Hippocampal formation (tissue), 2 donors: ENCODE measurements around the gene TRIM71.
"Not testable (repeated sequence)": the region's sequence is repeated elsewhere in the genome, so short reads cannot be mapped to it uniquely, and the experiment has no call there.

Source experiments
- DNase-seq, 2 donors: peaks; one replicate each; lab custom pipeline; 2025; lab: John Stamatoyannopoulos, UW

The TRIM71 gene

DNA sequence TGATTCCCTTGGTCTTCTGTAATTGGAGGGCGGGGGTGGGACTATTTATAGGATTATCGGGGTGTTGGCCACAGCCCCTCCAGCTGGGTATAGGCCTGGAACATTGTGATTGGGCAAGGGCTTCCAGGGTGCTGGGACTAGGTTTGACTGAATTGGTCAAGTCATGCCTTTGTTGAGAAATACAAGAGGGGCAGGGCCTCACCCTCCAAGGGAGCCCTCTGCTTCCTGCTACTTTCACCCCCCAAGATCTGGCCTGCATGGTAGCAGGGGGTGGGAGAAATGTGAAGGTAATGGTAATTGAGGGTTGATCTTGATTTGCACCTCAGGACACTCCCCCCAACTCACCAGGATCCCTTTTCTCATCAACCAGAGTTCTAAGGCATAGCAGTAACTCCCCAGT, 25.2 kb downstream of the TRIM71 start:
- no peak for DNase-seq

DNA sequence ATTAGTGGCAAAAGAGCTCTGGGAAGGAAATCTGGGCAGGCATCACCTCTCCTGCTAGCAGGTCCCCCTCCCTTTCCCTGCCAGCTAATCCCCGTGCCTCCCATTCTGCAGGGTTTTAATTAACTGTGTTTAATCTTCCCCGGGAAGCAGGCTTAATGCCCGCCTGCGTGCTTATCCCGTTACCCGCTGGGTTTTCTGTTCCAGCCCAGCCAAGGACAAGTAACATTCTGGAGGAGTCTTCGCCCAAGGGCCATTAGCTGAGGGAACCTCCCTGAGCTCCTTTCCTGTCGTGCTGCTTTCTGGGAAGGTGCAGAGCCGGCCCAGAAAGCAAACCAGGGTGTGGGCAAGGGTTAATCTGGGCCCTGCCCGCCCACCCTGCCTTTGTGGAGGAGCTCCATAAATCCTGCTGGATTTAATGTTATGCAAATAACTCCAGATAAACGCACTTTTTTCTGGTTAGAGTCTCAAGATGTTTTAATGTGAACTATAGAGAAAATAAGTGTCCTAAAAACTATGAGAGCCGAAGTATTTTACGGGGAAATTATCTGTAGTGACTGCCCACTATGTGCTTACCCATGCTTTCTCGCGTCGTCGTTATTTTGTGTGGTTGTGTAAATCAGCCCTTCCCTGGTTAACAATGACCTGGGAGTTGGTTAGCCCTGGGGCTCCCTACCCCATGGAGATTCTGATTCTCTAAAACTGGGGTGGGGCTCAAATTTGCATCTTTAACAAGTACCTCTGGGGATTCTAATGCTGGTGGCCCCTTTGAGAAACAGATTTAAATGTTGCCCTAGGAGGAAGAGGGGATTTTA, 25.9 kb downstream of the TRIM71 start:
- no peak for DNase-seq

DNA sequence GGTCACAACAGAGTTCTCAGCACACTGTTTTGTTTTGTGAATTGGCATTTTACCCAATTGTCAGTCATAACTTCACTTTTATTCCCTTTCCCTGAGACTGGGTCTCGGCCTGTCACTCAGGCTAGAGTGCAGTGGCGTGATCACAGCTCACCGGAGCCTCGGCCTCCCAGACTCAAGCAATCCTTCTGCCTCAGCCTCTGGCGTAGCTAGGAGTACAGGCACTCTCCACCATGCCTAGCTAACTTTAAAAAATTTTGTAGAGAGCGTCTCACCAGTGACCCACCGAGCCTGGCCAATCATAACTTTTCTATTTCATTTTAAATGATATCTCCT, 26.5 kb downstream of the TRIM71 start:
- DNase-seq = no peak

DNA sequence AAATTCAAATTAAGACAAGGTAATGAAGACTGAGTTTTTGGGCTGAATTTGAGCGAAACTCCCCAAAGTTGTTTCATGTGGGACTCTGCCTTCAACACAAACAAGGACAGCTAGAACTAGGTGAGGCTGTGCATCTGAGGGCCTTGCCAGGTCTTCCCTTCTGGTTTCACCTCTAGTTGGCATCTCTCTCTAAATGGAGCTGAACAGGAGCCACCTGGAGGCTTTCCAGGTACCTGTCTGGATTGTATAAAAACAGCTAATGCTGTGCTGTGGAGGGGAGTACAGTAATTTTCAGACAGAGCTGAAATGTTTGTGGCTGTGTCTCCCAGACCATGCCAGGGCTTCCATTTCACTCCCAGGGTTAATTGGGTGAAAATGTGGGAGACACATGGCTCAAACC, 27.1 kb downstream of the TRIM71 start:
- DNase-seq = no peak

DNA sequence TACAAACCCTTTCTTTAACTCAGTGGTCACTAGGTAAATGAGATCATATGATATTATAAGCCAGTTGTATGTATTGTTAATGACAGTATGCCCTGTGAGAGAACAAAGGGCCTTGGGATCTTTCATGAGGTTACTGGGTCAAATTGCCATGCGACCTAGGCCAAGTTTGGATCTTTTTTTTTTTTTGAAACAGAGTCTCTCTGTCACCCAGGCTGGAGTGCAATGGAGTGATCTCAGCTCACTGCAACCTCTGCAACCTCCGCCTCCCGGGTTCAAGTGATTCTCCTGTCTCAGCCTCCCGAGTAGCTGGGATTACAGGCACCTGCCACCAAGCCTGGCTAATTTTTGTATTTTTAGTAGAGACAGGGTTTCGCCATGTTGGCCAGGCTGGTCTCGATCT, 27.7 kb downstream of the TRIM71 start:
- not testable (repeated sequence) for DNase-seq

DNA sequence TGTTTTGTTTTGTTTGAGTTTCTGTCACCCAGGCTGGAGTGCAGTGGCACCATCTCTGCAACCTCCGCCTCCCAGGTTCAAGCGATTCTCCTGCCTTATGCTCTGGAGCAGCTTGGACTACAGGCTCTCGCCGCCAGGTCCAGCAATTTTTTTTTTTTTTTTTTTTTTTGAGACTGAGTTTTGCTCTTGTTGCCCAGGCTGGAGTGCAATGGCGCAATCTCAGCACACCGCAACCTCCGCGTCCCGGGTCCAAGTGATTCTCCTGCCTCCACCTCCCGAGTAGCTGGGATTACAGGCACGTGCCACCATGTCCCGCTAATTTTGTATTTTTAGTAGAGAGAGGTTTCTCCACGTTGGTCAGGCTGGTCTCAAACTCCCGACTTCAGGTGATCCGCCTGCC, 29.2 kb downstream of the TRIM71 start:
- not testable (repeated sequence) for DNase-seq

DNA sequence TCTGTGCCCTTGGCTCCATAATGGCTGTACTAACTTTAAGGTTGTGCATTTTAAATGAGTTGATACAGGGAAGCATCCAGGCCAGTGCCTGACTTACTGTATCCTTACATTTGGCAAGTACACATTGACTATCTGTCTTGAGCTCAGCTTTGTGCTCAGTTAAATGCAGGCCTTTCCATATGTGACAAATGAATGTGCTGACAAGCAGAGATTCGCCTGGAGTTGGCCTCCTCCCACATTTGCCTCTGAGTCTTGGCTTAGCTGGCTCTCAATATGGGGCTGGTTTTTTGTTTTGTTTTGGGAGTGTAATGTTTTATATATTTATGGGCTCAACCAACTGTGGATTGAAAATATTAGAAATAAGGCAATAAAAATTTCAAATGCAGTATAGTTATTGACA, 29.7 kb downstream of the TRIM71 start:
- DNase-seq = no peak

DNA sequence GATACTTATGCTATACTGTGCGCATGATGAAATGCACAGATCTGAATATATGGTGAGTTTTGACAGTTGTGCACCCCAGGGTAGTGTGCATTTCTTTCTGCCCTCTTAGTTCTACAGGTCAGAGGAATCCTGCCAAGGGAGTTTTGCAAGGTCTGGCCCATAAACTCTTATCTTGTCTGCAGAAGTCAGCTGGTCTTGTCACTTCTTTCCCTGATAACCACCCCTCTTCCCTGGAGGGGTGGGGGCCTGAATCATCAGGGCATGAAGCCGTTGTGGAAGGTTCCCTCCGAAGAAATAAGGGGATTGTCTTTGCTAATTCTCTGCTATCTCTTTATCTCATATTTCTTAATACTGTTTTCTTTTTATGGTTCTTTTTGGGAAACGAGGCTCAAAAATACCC, 30.4 kb downstream of the TRIM71 start:
- DNase-seq = no peak

DNA sequence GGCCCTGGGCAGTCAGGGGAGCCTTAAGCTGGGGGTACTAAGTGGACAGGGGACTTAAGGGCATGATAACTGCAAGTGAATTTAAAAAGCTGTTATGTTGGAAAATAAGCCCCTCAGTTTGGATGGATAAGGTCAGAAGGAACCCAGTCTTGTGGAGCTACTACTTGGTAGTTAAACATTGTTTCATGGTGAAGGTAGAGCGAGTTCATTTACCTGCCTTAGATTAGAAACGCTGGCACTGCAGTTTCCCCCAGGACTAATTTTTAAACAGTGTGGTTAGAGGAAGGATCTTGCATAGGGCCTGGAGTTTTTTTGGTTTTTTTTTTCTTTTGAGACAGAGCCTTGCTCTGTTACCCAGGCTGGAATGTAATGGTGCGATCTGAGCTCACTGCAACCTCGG, 31.2 kb downstream of the TRIM71 start:
- no peak for DNase-seq

DNA sequence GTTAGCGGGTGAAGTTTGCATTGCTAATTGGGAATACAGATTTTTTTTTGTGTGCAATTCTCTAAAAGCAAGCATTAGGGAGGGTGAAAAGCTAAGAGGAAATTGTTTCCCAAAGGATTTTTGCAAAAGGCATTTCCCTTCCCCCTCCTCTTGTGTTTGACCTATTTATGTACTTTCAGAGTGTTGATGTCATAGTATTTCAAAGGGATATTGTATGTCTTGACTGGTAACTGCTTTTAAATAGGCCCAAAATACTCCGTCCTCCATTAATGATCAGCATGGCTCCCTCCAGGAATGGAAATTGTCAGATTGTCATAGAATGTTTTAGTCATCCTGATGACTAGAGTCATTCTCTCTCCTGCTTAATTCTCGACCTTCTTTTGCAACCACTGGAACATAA, 32.4 kb downstream of the TRIM71 start:
- DNase-seq = no peak

DNA sequence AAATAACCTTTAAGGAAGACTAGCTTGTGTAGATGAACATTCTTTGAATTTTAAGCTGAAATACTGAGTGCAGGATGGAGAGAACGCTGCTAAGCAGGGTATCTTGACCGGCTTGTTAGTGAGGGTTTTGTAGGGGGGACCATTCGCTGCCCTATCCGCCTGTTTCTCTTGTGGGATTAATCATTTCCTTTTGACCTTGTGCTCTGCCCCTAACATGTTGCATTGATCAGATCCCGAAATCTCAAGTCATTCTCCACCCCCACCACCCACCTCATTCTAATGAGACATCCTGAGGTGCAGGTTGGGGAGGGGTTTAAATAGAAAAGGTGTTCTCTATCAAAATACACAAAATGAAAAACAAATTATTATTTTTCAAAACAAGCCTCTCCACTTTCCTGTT, 32.8 kb downstream of the TRIM71 start:
- DNase-seq = no peak

DNA sequence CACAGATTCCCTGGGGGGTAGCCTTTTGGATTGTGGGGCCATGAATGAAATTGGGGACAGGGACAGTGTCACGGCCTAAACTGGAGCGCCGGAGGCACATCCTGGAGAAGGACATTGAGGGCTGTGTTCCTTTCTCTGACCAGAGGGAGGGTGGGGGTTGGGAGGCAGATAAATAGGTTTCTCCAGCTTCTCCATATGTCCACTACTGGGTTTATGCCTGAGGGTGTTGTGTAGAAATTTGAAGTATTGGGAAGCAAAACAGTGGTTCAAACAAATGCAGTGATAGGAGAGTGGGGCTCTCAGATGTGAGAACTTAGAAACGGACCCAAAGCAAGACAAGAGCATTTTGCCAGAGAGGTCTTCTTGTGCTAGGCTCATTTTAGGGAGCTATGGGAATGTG, 34.3 kb downstream of the TRIM71 start:
- no peak for DNase-seq

DNA sequence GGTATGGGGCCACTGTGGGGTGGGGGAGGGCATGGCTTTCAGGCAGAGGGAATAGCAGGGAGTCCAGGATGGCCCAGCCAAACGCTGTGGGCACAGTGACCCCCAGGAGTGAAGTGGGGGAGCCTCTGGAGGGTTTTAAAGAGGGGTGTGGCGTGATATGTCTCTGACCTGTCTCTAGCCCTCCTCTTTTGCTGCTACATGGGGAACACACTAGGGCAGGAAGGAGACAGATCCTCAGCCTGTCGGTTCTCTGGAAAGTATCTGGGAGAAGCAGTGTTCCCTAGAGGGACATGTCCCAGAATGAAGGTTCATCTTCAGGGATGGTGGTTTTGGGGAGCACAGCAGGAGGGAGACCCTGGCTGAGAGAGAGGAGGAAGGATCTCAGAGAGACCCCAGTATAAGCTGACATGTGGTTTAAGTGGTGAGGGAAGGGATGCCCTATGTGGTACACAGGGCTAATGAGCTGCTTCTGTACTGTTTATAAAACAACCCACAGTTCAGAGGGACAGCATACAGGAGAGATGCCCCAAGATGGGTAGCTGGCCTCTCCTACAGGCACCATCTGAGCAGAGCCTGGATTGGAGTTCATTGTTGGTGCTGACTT, 37.7 kb downstream of the TRIM71 start:
- DNase-seq = no peak

DNA sequence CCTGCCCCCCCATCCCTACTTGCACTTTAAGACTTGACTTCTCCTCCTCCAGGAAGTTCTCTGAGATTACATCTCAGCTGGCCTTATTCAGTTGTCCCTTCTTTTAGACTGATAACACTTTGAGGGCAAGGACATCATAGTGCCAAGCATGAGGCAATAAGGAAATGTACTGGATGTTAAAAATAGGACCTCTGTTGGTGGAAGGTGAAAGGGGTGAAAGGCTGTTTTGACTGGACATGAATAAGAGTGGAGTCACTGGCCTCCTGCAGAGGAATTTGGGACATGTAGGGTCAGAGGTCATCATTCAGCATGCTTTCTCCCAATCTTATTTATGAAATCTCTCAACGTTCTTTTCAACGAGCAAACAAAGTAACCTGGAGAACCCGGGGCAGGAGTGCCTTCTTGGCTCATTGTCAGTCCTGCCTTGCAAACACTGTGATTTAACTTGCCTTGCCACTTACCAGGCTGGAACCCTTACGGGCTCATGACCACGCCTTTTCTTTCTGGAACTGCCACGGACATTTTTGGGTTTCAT, 38.6 kb downstream of the TRIM71 start:
- DNase-seq = no peak

DNA sequence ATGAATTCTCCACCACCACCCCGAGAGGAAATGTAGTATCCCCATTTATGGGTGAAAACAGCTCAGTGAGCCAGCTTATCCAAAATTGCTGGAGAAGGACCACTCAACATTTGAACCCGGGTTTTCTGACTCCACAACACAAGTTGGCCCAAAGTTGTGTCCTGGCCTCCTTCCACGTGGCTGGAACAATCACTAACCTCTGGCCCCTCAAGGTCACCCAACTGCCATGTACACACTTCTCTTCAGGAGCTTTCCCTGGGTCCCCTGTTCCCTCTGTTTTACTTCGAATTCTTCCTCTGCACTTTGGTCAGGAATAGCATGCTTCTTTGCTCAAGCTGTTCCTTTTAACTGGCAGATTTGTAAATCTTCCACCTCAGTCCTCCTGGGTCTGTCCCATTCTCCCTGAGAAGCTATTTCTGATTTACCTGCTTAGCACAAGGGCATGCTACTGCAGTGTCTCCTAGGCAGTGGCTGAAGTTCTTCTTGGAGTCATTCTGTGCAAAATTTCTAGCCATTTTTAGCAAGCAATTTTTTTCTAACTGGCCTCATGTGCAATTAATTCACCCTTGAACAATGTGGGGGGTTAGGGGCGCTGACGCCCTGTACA, 39.2 kb downstream of the TRIM71 start:
- DNase-seq = no peak

DNA sequence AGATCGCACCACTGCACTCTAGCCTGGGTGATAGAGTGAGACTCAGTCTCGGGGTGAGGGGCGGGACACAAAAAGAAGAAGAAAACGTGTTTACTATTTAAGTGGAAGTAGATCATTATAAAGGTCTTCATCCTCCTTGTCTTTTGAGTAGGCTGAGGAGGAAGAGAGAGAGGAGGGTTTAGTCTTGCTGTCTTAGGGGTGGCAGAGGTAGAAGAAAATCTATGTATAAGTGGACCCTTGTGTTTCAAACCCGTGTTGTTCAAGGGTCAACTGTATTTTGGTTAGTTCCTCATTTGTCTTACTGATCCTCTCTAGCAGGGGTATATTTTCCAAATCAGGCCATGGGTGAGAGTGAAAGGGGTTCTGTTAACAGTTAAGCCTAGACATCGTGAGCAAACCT, 40.1 kb downstream of the TRIM71 start:
- no peak for DNase-seq

DNA sequence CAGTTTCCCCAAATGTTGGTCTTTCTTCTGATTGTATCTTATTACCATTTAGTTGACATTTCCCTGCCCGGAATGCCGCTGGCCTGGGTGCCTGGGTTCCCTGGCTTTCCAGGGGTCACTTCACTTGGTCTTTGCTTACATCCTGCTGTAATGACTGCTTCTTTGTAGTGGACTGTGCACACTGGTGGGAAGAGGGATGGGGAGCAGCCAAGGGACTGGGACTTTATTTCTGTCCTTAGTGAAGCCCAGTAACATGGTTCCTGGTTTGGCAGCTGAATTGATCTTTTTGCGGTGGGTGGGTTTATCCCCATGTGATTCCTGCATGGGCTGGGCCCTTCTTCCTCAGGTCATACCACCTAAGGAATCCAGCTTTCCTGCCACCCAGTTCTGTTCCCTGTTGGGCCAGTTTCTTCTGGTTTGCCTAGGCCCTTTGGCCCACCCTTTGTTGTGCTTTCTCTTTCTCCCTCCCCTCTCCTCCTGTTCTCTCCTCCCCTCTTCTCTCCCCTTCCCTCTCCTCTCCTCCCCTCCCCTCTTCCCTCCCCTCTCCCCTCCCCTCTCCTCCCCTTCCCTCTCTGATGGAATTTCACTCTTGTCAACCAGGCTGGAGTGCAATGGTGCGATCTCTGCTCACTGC, 41.9 kb downstream of the TRIM71 start:
- no peak for DNase-seq

DNA sequence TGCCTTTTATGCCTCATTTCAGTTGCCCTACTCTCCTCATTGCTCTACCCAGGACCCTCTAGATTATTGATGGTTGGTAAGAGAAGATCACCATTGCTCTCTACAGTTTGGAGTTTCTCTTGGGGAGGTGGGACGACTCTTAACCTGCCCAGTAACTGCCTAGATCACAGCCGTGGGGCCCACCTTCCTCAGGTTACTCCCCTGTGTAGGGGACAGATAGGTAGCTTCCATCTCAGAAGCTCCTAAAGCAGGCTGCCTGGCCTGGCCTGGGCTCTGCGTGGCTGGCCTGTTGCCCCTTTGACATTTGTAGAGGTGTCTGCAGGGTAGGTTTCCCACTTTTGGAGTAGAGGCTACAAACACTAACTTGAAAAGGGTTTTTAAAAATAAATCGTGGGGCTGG, 42.7 kb downstream of the TRIM71 start:
- no peak for DNase-seq

DNA sequence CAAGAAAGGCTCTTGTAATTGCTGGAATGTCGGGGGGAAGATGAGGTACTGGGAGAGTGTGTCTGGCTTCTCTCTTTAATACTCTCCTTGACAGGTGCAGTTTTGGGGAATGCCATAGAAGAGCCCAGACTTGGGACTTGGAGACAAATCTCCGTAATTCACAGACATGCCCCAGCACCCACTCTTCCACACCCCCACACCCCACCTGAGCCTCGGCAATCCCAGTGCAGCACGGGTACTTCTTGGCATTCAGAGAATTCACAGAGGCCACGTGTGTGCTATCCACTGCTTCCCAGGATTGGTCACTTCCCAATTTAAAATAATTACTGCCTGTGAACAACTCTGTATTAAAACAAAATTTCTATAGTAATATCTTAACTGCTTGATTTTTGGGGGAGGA, 43.9 kb downstream of the TRIM71 start:
- DNase-seq = no peak

DNA sequence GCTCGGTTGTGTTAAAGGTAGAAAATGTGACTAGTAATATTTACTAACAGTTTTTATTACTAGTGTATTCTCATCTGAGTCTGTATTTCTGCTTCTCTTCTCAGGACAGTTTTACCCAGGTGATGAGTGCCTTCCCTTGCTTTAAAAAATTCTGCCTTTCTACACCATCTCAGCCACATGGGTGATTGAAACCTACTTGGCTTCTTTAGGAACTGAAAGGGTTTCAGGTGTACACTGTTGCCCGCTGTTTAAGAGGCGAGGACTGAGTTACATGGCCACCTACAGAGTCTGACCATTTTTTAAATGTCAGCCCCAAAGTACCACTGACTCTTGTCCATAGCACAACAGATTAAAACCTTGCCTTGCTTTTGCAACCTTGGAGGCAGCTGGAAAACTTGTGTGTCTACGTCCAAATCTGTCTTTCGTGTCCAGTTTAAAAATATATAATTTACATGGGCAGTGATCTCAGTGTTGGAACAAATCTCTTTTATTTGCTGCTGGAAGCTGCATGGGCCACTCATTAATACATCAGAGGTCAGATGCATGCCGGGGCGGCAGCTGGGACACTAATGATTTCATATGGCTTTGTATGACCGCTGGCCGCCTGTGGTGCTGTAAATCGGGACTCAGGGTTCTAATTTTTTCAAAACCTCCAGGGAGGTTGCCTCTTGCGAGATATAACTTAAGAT, 44.6 kb downstream of the TRIM71 start:
- no peak for DNase-seq

DNA sequence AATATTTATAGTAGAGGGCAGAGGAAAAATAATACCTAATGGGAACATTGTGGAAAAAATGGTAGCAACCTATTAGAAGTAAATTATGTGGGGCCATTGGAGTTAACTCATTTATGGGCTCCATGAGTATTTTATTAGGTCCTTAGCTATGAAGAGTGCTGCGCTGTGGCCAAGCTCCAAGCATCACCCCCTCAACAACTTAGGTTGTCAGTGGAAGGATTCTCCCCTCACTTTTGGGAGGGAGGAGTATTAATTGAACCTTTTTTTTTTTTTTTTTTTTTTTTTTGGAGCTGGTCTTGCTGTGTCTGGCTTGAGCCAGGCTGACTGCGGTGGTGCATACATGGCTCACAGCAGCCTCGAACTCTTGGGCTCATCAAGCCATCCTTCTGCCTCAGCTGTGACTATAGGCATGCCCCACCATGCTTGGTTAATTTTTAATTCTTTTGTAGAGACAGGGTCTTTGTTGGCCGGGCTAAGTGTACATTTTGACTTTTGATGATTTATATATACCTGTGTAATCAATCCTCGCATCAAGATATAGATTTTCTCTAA, 45.2 kb downstream of the TRIM71 start:
- no peak for DNase-seq

DNA sequence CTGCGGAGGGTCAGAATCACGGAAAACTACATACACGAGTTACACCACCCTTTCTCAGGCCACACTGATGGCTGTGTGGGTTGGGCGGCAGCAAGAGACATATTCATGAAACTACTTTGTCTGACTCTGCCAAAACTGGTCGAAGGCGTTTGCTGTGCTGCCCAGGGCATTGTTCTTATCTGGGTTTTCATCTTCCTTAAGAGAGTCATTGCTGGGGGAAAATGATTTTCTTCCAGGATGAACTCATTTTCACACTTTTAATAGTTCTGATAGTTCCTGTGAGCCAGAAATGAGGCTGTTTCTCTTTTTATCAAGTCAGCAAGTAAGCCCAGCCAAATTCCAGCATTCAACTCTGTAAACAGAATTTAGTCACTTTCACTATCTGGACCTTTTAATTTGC, 47.6 kb downstream of the TRIM71 start:
- DNase-seq = no peak
